ENCODE measurements around the gene UBR4. TPM values are rescaled to one million over a fixed set of nuclear protein-coding genes. Genes with fewer than 3 reads are reported as not detected.

UBR4 gene
- total and polyA plus RNA-seq, 7 donors: 89.9 to 185 (median 118) TPM

DNA sequence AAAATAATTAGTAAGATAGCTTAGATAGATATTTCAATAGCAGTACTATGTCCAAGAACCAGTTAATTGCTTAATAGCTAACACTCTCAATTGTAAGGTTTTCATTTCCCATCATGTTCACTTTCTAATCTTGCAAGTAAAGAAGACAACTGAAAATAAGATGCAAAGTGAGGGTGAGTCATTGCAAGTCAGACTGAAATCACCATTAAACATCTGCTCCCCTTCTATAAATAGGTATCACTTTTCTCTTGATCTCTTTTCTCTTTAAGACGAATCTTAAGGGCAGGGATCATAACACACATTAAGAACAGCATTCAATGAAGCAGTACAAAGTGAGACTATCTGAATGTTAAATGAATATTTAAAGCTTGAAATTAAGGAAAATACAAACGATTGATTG, 40.4 kb downstream of the UBR4 start:
- no peaks in the 10 kb centered on the region for H3K9me3 ChIP-seq
- peaks cover 27 to 100% of the 10 kb centered on the region in 2 donors for H3K36me3 ChIP-seq (ENCODE audit: insufficient read depth in 1 of 2, low read depth in 1 of 2)
- intact Hi-C loops (cut with DNase I): no loop called here
- peak overlapping the region; percentile 11 for H3K27ac ChIP-seq
- no peak overlapping the region for H3K4me3 ChIP-seq
- TF ChIP-seq, protein P1, sequence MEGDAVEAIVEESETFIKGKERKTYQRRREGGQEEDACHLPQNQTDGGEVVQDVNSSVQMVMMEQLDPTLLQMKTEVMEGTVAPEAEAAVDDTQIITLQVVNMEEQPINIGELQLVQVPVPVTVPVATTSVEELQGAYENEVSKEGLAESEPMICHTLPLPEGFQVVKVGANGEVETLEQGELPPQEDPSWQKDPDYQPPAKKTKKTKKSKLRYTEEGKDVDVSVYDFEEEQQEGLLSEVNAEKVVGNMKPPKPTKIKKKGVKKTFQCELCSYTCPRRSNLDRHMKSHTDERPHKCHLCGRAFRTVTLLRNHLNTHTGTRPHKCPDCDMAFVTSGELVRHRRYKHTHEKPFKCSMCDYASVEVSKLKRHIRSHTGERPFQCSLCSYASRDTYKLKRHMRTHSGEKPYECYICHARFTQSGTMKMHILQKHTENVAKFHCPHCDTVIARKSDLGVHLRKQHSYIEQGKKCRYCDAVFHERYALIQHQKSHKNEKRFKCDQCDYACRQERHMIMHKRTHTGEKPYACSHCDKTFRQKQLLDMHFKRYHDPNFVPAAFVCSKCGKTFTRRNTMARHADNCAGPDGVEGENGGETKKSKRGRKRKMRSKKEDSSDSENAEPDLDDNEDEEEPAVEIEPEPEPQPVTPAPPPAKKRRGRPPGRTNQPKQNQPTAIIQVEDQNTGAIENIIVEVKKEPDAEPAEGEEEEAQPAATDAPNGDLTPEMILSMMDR (IDR thresholded peaks at IDR 0.05): no peak
- no peaks in the 10 kb centered on the region for H3K27me3 ChIP-seq (ENCODE audit: insufficient read depth in 3 of 3, low read length in 2 of 3)
- no peak for DNase-seq
- WGBS, 3 donors: 64 to 88% (median 68%) methylated on average over 2 of the region's 2 CpGs
- ATAC-seq: peak in 2 of 4 donors; percentile 42 to 69
- H3K4me1 ChIP-seq: no peaks in the 10 kb centered on the region

DNA sequence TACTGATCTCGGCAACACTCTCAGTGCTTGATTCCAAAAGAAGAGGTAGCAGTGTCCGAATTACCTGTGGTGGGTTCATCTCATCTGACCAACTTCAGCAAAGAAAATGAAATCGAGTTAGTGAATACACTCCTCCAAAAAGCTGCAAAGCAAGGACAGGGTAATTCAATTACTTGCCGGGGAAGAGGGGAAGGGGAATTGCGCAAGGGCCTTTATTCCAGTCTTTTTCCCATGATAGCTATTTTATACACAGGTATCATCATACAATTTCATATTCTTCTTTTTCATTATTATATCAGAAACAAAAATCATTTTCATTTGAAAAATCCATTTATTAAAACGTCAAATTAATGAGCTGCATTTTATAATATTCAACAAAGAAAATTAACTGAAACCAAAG, 42.9 kb downstream of the UBR4 start:
- Histone ChIP-seq H3K27me3 (ENCODE audit: insufficient read depth in 3 of 3, low read length in 2 of 3) (no peaks in the 10 kb centered on the region), H3K9me3 (no peaks in the 10 kb centered on the region), H3K4me3 (no peak overlapping the region), H3K27ac (no peak overlapping the region), H3K4me1 (no peaks in the 10 kb centered on the region), H3K36me3 (ENCODE audit: insufficient read depth in 1 of 2, low read depth in 1 of 2) (peaks cover 30 to 100% of the 10 kb centered on the region in 2 donors)
- DNase-seq: no peak
- ATAC-seq: no peak
- TF ChIP-seq, protein P1 (IDR thresholded peaks at IDR 0.05): no peak
- 94 to 97% (median 95%) methylated on average over 6 of the region's 6 CpGs for WGBS, 3 donors
- intact Hi-C loops (cut with DNase I): no loop called here

DNA sequence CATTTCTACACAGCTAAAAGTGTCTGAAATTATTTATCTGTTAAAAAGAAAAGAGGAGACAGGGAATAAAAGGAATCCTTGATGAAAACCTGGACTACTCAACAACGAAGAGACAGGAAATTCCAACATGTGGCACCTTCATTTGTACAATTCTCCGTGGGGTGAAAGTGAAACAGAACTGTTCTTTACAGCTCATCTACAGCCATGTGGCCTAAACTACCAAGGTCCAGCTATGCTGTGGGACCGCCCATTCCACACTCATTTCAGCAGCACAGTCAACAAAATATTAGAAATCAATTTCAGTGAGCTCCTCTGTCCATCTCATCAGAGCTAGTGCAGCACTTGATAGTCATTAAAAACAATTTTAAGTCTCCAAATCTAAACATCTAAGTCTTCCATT, 44.0 kb downstream of the UBR4 start:
- 77 to 83% (median 77%) methylated on average over 3 of the region's 3 CpGs for WGBS, 3 donors
- DNase-seq (no peak), ATAC-seq (no peak)
- no peaks in the 10 kb centered on the region for H3K4me1 ChIP-seq
- no peaks in the 10 kb centered on the region for H3K27me3 ChIP-seq (ENCODE audit: insufficient read depth in 3 of 3, low read length in 2 of 3)
- H3K9me3 ChIP-seq: no peaks in the 10 kb centered on the region
- intact Hi-C loops (cut with DNase I): no loop called here
- H3K27ac ChIP-seq: no peak overlapping the region
- TF ChIP-seq, protein P1 (IDR thresholded peaks at IDR 0.05): no peak
- H3K36me3 ChIP-seq (ENCODE audit: insufficient read depth in 1 of 2, low read depth in 1 of 2): peaks cover 40 to 100% of the 10 kb centered on the region in 2 donors
- H3K4me3 ChIP-seq: no peak overlapping the region

DNA sequence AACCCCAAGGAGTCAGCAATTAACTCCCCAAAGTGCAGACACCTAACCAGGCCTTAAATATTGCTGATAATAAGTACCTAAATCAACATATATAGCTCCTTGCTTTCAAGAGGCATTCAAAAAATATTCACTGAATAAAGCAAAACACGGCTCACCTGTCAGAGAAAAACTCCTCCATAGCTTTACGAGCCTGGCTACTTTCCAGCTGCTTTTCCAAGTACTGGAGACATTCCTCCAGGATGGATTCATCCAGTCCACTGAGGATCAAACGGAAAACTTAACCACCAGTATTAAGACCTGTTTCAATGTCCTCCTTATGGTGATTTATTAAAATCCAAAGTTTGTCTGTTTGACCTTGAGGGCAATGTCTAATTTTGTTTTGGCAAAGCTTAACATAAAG, 44.6 kb downstream of the UBR4 start:
- Histone ChIP-seq H3K27me3 (ENCODE audit: insufficient read depth in 3 of 3, low read length in 2 of 3) (no peaks in the 10 kb centered on the region), H3K27ac (no peak overlapping the region), H3K4me3 (no peak overlapping the region), H3K36me3 (ENCODE audit: insufficient read depth in 1 of 2, low read depth in 1 of 2) (peaks cover 35 to 100% of the 10 kb centered on the region in 2 donors), H3K4me1 (no peaks in the 10 kb centered on the region), H3K9me3 (no peaks in the 10 kb centered on the region)
- TF ChIP-seq, protein P1 (IDR thresholded peaks at IDR 0.05): no peak
- intact Hi-C loops (cut with DNase I): no loop called here
- ATAC-seq (no peak), DNase-seq (no peak)
- WGBS, 3 donors: 64 to 79% (median 69%) methylated on average over 3 of the region's 3 CpGs

Measured in psoas muscle (tissue), 8 donors.